HG02763 (cell line): ENCODE data around the gene MECR.
A peak's percentile ranks its signal among the peaks of the same experiment; 100 is the strongest.

Source experiments
- ATAC-seq: cut with Tn5 transposase; IDR thresholded peaks from one replicate; pipeline ENCODE4 v1.9.1; 2021; ENCODE audit warnings: mild to moderate bottlenecking, moderate library complexity; ENCODE audit not compliant: unreplicated experiment

MECR gene

DNA sequence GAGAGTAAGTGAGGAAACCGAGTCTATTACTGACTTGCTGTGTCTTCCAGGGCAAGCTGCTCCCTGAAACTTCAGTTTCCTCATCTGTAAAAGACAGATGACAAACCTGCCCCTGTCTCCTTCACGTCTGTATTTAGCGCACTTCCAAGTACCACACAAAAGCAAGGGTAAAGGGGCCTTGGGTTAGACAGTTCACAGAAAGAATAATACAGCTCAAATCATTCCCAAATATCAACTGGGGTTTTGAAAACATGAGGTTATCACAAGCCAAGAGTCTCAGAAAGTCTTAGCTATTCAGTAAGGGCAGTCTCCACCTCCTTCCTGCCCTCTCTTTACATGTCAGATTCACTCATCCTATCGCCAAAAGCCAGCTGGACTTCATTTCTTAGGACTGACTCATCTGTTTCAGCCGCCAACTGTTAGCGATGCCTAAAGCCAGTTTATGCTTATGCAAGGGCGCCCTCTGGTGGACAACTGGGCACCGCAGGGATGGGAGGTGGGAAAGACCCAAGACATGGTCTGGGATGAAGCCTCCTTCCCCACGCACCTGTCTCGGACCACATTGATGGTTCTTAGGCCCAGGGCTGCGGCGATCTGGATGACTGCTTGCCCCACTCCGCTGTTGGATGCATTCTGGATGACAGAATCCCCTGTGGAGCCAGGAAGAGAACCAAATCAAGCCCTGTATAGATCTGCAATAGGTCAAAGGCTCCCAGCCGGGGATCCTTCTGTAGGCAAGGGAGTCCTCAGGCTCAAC is 28.0 kb downstream of the MECR start:
- peak; percentile 74 for ATAC-seq

DNA sequence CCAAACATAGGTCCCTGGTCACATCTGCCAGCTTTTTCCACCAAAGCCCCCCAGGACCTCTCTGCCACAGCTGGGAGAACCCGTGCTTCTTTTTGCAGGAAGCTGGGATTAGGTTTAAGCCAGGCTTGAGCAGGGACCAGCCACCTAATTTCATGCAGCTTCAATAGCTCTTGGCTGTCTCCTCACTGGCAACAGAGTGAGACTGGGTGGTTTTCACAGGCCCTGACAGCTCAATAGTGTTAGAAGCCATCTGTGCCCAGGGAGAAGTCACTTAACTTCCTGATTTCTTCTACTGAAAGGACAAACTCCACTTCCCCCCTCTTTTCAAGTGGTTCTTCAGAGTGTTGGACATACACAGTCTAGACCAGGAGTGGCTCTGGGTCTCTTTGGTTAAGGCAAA is 28.7 kb downstream of the MECR start:
- ATAC-seq = no peak

DNA sequence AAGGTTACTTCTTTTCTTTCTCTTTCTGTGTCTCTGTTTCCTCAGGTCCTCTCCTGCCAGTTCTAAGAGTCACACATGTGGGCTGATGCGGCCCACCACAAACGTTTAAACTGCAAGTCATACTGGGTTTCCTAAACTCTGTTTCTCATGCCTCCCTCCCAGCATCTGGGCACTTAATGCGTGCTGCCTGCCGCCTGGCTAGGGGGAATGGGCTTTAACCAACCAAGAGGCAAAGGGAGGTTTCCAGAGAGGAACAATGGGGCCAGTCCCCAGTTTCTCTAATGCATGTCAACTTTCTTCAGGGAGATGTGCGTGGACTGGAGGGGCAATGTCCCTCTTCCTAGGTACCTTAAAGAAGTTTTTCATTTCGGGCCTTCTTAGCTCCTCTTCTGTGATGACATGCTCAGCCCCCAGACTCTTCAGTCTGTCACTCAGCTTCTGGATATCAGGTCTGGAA is 29.1 kb downstream of the MECR start:
- no peak for ATAC-seq

DNA sequence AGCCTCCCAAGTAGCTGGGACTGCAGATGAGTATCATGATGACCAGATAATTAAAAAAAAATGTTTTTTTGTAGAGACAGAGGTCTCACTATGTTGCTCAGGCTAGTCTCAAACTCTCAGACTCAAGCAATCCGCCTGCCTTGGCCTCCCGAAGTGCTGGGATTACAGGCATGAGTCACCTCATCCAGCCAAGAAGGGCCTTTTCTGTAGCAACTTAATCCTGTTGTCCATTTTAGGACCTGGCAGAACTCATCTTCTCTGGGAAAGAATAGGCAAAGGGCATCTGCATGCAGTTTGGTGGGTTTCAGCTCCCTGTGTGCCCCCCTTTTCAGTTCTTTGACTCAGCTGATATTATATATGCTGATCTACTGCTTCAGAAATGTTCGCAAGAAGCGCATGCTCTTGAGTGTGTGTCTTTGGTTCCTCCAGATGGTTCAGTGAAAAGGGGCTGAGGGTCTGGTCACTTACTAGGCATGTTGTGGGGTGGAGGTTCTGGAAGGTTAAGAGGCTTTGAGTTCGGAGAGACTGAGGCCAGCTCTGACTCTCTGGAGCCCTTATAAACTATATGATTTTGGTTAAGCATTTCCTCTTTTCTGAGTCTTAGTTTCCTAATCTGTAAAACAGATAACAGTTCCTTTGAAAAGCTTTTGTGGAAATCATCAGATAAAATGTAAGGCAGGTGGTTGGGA is 29.7 kb downstream of the MECR start:
- no peak for ATAC-seq

DNA sequence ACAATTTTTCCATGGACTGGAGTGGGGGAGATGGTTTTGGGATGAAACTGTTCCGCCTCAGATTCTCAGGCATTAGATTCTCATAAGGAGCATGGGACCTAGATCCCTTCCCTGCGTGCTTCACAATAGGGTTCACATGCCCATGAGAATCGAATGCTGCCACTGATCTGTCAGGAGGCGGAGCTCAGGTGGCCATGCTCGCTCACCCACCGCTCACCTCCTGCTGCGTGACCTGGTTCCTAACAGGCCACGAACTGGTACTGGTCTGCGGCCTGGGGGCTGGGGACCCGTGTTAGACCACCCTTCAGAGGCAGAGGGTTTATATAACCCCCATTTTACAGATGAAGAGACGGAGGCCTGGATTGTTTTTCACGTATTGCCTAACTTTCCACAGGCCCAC is 32.7 kb downstream of the MECR start:
- ATAC-seq = no peak

DNA sequence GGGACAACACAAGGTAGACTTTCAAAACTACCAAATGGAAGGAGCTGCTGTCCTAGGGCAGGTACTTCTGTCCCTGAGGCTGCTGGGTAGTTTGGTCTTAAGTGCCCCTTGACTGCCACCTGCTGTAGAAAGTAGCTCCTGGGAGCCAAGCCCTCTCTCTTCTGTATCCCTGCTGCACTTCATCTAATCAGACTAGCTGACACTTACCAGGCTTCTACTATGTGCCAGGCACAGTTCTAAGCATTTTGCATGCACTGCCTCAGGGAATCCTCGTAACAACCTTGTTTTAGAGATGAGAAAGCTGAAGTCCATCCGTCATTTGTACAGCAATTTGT is 33.2 kb downstream of the MECR start:
- no peak for ATAC-seq

DNA sequence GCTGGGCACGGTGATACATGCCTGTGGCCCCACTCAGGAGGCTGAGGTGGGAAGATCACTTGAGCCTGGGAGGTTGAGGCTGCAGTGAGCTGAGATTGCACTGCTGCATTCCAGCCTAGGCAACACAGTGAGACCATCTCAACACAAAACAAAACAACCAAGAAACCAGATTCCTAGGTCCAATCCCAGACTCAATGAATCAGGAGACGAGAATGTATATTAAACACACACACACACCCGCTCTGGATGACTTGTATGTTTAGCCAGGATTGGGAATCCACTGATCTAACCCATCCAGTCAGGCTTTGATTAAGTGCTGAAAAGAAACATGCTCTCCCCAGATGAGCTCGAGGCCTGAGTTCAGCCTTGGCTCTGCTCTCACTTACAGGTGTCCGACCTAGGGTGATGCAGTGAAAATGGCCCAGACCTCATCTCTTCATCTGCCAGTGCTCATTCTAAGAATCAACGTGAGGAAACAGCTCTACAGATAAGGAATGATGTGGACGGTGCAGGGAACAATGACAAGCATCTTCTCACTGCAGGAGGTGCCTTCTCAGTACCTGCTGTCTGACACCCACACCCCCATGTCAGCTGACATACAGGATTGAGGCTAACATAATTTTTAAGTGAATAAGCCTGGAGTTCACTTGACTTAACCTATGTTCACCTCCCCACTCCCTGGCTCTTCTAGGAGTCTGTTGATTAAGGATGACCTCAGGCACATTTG is 33.7 kb downstream of the MECR start:
- no peak for ATAC-seq

DNA sequence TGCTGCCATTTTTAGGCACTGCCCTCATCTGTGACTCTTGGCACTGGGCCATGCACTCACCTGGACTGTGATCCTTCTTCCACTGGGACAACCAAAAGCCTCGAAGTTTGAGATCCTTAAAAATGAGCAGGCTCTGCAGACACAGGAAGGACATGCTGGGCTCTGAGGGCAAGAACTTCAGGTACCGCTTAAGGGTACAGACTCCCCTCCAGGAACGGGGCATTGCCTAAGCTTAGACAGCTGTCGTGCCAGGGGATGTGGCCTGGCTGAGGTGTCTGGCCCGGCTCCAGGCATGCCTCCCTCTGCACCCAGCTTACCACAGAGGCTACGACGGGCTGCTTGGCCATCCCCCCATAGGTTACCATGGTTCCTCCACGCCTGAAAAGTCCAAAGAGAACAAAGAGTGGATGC is 34.8 kb downstream of the MECR start:
- no peak for ATAC-seq

DNA sequence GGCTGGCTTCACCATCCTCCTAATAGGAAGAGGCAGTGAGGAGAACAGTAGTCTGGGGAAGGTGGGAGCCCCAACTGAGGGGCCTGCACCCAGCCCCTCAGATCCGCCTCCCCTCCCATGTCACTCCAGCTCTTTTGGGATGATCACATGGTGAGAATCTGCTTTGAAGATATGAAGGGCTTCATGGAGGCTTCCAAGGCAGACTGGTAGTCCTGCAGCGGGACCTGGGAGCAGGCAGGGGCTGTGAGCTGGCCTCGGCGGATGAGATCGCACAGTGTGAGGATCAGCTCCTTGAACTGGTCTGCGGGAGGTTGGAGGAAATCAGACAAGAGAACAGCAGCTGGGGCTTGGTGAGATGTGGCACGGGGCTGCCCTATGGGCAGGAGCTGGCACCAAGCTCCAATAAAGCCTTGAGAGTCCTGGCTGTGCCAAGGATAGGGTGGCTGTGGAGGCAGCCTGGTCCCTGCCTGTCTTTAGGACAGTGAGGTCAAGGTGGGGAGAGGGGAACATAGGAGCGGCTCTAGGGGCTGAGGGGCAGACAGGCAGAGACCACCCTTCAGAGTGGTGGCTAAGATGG is 36.8 kb downstream of the MECR start:
- ATAC-seq = no peak

DNA sequence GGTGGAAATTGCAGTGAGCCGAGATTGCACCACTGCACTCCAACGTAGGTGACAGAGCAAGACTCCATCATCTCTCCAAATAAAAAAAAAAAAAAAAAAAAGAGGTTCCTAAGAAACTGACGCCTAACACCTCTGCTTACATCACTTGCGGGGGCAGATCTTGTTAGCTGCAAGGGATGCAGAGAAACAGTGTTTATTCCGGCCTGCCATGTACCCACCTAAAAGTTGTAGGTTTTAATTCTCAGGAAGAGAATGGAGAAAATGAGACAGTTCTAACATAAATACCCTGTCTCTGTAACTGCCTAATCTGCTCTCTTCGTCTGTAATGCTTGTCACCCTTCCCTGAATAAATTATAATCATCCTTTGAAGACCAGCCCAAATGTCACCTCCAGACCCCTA is 40.0 kb downstream of the MECR start:
- no peak for ATAC-seq

DNA sequence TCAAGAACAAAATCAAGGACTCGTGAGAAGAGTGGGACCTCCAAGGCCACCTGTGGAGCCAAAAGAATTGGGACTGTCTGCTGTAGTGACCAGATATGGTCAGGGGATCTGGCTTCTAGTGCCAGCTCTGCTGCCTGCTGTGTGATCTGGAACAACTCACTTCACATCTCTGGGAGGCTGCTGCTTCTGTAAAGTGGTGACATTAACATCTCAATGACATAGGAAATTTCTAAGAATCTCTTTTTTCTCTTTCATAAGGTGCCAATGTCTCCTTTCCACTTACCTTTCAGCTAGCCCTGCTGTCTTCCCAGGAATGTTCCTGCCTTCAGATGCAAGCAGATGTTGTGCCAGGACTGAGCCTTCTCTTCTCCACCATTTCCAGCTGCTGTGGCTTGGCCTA is 44.0 kb downstream of the MECR start:
- no peak for ATAC-seq

DNA sequence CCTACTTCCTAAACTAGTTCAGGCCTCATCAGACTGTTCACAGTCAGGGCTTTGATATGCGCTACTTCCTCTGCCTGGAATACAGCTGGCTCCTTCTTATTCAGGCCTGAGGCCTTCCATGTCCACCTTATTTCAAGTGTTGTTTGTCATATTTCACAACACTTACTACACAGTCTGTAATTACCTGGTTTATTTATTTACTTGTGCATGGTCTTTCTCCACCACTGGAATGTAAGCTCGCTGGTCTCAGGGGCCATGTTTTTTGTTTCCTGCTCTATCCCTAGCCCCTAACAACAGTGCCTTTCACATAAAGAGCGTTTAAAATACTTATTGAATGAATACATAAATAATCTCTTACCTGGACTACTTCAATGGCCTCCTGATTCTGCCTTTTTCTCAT is 44.5 kb downstream of the MECR start:
- ATAC-seq = no peak

DNA sequence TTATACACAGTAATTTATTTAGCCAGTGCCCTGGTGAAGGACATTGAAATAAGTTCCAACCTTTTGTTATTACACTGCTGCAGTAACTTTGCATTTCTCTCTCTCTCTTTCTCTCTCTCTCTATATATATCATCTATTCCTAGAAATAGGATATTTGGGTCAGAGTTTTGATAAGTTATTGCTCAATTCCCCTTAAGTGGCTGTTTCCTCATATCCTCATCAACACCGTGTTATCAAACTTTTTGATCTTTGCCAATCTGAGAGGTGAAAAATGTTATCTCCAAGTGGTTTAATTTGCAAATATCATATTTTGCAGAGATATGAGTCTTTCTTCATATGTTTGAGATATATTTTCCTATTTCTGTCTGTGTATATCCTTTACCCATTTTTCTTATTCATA is 47.4 kb downstream of the MECR start:
- no peak for ATAC-seq

DNA sequence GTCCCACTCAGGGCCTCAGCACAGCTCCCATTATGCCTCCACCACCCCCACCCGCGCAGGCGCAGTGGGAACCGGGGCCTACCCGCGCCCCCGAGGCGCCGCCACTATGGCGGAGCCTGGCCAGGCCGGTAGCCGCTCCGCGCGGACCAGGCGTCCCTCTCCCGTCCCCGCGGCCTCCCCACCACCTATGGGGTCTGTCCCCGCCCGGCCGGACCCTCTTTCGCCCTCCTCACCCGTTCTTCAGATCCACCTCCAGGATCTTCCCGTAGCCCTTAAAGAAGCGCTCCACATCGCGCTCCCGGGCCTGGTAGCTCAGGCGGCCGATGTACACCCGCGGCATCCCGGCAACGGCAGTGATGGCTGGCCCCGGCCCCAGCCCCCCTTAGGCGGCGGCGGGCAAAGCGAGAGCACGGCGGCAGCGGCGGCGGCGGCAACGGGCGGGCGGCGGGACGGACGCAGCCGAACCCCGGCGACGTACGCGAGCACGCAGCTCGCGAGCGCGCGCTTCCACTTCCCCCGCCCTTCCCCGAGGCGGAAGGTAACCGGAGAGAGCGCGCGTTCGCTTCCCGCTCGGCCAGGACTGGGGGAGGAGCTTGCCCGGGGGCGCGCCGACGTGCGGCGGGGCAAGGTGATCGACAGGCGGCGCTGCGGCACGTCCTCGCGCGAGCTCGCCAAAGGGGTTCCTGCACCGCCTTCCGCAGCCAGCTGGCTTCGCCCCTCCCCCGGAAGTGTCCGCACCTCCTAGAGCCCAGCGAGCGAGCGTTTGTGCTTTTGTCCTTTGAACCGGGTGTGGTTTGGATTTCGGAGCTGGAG is 49.1 kb downstream of the MECR start, which contains the start of gene SRSF4:
SRSF4 (minus strand) TSS at position 488 of the 813 bp plus-strand sequence; CDS start at position 340, 148 bp downstream.
- peak; percentile 83 for ATAC-seq

DNA sequence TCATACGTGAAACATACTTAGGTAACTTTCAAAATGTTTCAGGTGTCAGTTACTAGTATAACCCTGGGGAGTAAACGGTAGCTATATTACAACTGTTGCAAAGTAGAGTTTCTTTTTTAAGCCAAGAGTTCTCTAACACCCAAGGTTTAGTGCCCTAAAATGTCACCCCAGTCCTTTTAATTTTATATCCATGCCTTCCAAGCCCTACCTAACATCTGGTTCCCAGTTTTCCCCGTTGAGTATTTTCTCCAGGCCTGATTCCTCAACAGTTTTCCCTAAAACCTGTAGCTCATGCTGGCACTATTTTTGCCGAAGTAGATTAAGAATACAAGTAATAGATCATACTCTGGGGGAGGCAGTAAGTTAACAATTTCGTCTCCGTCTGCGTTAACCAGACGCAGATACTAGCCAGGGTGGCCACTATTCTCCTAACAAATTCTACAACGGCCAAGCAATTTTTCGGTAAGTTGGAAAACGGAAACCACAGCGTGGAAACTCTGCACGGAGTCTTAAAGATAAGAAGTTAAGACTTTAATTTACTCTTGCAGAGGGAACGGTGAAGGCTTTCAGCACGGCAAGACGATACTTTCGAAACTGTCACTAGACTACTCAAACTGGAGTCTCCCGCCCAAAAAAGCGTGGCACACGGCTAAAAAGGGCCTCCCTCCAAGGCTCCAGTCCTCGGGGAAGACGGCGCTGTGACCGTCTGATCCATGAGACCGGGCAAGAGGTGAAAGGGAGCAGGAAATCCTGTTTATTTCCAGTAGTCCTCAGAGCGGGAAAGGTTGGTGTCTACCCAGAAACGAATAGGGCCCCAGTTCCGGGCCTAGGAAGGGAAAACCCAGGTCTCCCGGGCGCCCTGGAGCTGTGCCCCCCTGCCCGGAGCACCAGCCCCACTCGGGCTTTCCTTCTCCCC is 50.0 kb downstream of the MECR start:
- ATAC-seq = no peak

DNA sequence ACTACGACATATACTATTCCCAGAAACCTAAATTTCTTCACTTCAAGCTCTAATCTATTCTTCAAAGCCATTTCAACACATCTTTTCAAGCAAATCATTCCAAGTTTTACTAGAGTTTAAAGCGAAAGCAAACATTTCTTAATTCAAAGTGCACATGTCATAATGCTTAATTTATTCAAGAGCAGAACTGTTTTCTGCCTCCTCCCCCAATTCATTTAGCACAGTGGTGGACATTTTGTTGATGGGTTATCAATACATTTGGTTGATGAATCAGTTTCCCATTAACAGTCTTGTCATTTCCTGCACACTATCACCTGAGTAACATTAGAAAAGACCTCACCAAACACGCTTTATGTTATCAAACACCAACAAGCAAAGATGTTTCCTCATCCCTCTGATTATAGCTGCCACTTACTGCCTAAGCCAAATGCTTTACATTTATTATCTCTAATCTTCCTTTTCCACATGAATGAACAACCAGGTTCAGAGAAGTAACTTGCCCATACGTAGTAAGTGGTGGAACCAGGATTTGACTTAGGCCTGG is 51.0 kb downstream of the MECR start:
- ATAC-seq = no peak

DNA sequence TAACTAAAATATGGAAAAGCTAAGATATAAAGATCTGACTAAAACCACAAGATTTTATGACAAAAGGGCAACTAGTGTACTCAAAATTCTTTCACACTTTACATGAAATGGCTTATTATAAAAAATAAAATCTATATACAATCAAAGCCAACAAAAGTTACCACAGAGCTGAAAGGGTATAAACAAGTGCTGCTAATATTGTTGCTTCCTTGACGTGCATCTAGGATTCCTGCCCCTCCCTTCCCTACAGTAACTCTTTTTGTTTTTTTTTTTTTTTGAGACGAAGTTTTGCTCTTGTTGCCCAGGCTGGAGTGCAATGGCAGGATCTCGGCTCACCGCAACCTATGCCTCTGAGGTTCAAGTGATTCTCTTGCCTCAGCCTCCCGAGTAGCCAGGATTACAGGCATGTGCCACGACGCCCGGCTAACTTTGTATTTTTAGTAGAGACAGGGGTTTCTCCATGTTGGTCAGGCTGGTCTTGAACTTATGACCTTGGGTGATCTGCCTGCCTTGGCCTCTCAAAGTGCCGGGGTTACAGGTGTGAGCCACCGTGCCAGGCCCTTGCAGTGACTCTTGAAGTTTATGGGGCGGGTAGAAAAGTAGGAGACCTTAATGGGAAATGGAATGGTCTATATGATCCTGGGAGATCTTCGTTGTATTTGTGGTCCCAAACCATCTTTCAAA is 53.6 kb downstream of the MECR start:
- no peak for ATAC-seq

DNA sequence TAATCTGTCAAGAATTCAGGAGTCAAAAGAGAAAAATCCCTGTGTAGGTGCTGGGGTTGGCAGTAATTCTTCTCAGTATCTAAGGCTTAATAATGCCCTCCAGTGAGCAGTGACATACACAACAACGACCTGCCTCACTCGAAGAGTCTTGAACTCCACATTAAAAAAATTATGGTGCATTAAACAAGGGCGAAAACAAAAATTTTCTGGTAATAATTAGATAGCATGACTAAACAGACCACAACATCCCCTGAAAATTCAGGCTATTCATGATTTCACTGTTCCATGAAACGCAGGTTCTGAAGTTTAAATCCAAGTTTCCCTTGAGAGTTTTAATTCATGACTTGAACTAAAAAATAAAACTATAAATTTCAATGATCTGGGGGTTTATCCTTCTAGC is 54.2 kb downstream of the MECR start:
- no peak for ATAC-seq

DNA sequence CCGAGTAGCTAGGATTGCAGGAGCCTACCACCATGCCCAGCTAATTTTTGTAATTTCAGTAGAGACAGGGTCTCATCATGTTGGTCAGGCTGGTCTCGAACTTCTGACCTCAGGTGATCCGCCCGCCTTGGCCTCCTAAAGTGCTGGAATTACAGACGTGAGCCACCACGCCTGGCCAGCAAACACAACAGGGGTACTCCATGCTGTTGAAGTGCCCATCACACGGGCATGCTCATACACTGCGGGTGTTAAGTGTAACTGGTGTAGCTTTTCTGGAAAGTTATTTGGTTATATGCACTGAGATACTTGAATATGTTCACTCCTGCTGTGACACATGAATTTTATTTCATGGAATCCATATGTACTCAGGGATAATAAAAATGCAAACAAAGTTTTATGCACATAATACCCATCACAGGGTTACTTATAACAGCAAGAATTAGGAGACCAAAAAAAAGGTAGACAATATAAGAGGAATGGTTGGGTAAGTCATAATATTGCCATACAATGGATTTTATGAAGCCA is 58.3 kb downstream of the MECR start:
- ATAC-seq = no peak
